Stimulated activated CD4-positive, alpha-beta T cell treated with anti-CD3 and anti-CD28 coated beads, Interleukin-4, amount 100 ng/mL, for 1 hour (primary cell): ENCODE results near the gene PLD4.

Experiments used
- DNase-seq: peaks from one replicate; pipeline ENCODE4 v3.0.0-alpha.2; 2020

PLD4 gene

GRCh38 chr14:104929268-104930230, 4.9 kb downstream of the PLD4 start:
- no peak for DNase-seq

GRCh38 chr14:104930526-104931303, 6.0 kb downstream of the PLD4 start:
- no peak for DNase-seq

GRCh38 chr14:104931304-104931770, 6.7 kb downstream of the PLD4 start:
- no peak for DNase-seq

- no peak for DNase-seq
These were observed 7.3 kb downstream of the PLD4 start for GRCh38 chr14:104931771-104932675.

GRCh38 chr14:104932676-104933631, 8.3 kb downstream of the PLD4 start:
- DNase-seq: peak; percentile 93

- no peak for DNase-seq
These were observed 9.4 kb downstream of the PLD4 start for GRCh38 chr14:104933746-104934733.

GRCh38 chr14:104935026-104935650, 10.5 kb downstream of the PLD4 start:
- no peak for DNase-seq

GRCh38 chr14:104935955-104936354, 11.3 kb downstream of the PLD4 start:
- no peak for DNase-seq

GRCh38 chr14:104936361-104937155, 11.9 kb downstream of the PLD4 start:
- no peak for DNase-seq

- no peak for DNase-seq
These were observed 12.5 kb downstream of the PLD4 start for GRCh38 chr14:104937161-104937560.

- no peak for DNase-seq
These were observed 13.2 kb downstream of the PLD4 start for GRCh38 chr14:104937694-104938365.

- no peak for DNase-seq
These were observed 13.8 kb downstream of the PLD4 start for GRCh38 chr14:104938436-104938835.

- DNase-seq: no peak
These were observed 14.3 kb downstream of the PLD4 start for GRCh38 chr14:104938960-104939359.

GRCh38 chr14:104939666-104940410, 15.2 kb downstream of the PLD4 start:
- no peak for DNase-seq

- no peak for DNase-seq
These were observed 16.0 kb downstream of the PLD4 start for GRCh38 chr14:104940526-104941150.

- DNase-seq: no peak
These were observed 17.1 kb downstream of the PLD4 start for GRCh38 chr14:104941508-104942365.
